GM23248 (cell line): ENCODE measurements around the gene C1orf35. TPM values are rescaled to one million over a fixed set of nuclear protein-coding genes. Genes with fewer than 3 reads are reported as not detected.

Experiments used
- DNase-seq: peaks from one replicate; pipeline ENCODE4 v3.0.0-alpha.2; 2015
- H2AFZ ChIP-seq: fragments of 200-600 bp; sonication (generic); 2 replicates; pipeline ENCODE4 v1.6.1; 2016; ENCODE audit warnings: antibody characterized with exemption
- H3F3A ChIP-seq: fragments of 200-600 bp; sonication (generic); 2 replicates; pipeline ENCODE4 v1.6.1; 2016; ENCODE audit warnings: mild to moderate bottlenecking, antibody characterized with exemption, mixed run types; ENCODE audit not compliant: insufficient read depth
- H3K27ac ChIP-seq: fragments of 200-600 bp; sonication (generic); 2 replicates; pipeline ENCODE4 v1.5.1; 2016; ENCODE audit warnings: mild to moderate bottlenecking
- H3K27me3 ChIP-seq: fragments of 200-600 bp; sonication (generic); replicated peaks from 2 replicates; pipeline ENCODE4 v1.6.1; 2016; ENCODE audit warnings: mild to moderate bottlenecking; ENCODE audit not compliant: insufficient read depth
- H3K36me3 ChIP-seq: fragments of 200-600 bp; sonication (generic); 2 replicates; pipeline ENCODE4 v1.6.1; 2016; ENCODE audit warnings: low read depth, mild to moderate bottlenecking
- H3K4me1 ChIP-seq: fragments of 200-600 bp; sonication (generic); 2 replicates; pipeline ENCODE4 v1.6.1; 2016; ENCODE audit warnings: mild to moderate bottlenecking; ENCODE audit not compliant: insufficient read depth
- H3K4me2 ChIP-seq: fragments of 200-600 bp; sonication (generic); one replicate; pipeline ENCODE4 v1.6.1; 2016; ENCODE audit warnings: mild to moderate bottlenecking; ENCODE audit not compliant: unreplicated experiment
- H3K4me3 ChIP-seq: fragments of 200-600 bp; sonication (generic); 2 replicates; pipeline ENCODE4 v1.5.1; 2016; ENCODE audit warnings: mild to moderate bottlenecking
- H3K79me2 ChIP-seq: fragments of 200-600 bp; sonication (generic); 2 replicates; pipeline ENCODE4 v1.6.1; 2016; ENCODE audit warnings: mild to moderate bottlenecking; ENCODE audit not compliant: insufficient read depth
- H3K9ac ChIP-seq: fragments of 200-600 bp; sonication (generic); 2 replicates; pipeline ENCODE4 v1.6.1; 2016; ENCODE audit warnings: mild to moderate bottlenecking
- H3K9me2 ChIP-seq: fragments of 200-600 bp; sonication (generic); 2 replicates; pipeline ENCODE4 v1.6.1; 2016; ENCODE audit warnings: mixed run types, mild to moderate bottlenecking, moderate library complexity; ENCODE audit not compliant: insufficient read depth
- H3K9me3 ChIP-seq: fragments of 200-600 bp; sonication (generic); one replicate; pipeline ENCODE4 v1.6.1; 2017; ENCODE audit warnings: low read depth
- H4K20me1 ChIP-seq: fragments of 200-600 bp; sonication (generic); 2 replicates; pipeline ENCODE4 v1.6.0; 2016; ENCODE audit not compliant: insufficient read depth
- EZH2 ChIP-seq: fragments of 200-600 bp; sonication (generic); IDR thresholded peaks from 2 replicates; pipeline ENCODE4 v1.6.1; 2018; ENCODE audit warnings: antibody characterized with exemption, mild to moderate bottlenecking; ENCODE audit not compliant: insufficient read depth, poor library complexity, severe bottlenecking
- EZH2phosphoT487 ChIP-seq: fragments of 200-600 bp; sonication (generic); IDR thresholded peaks from 2 replicates; pipeline ENCODE4 v1.6.1; 2018; ENCODE audit warnings: antibody characterized with exemption, moderate library complexity, mild to moderate bottlenecking, low read depth; ENCODE audit not compliant: insufficient read depth
- WGBS, 2 experiments: methylation state at CpG; one replicate each; pipeline ENCODE4 v1.1.6; 2015 to 2017; ENCODE audit warnings: low lambda C conversion rate in 2 of 2, low coverage in 1 of 2; ENCODE audit errors: missing lambda C conversion rate in 2 of 2; 5-methylcytosine and 5-hydroxymethylcytosine counted together
- in situ Hi-C: fragments of 300-500 bp; cut with MboI; formaldehyde crosslinking; loops from 2 replicates; pipeline ENCODE4 v1.15.0; 2020
- polyA plus RNA-seq: library from polyadenylated mRNA; unstranded; fragments of >200 nt; fragmentation: Nextera tagmentation; extraction: Ambion mirVana; gene quantifications from 2 replicates; pipeline ENCODE4 v1.2.1, GENCODE V29; 2016
- total RNA-seq: library from RNA; depleted of rRNA; stranded (reverse); fragments of >200 nt; shearing (Covaris generic); gene quantifications from 2 replicates; pipeline ENCODE4 v1.2.3, GENCODE V29; 2014

The C1orf35 gene
- total and polyA plus RNA-seq, 2 experiments from 2014 or later: 11.6 to 19.9 TPM

- H3K9ac ChIP-seq: no peak overlapping the region
- H3F3A ChIP-seq: no peaks in the 10 kb centered on the region
- peaks cover 10% of the 10 kb centered on the region; the same call in 1 of the 2 replicates for H3K79me2 ChIP-seq
- no peak overlapping the region for H3K4me3 ChIP-seq
- 34 to 36% methylated on average over 16 of the region's 16 CpGs for WGBS, 2 experiments
- H3K27ac ChIP-seq: no peak overlapping the region
- H4K20me1 ChIP-seq: no peaks in the 10 kb centered on the region
- H3K4me2 ChIP-seq: no peak overlapping the region
- in situ Hi-C loops: loop anchor here (10.0 kb wide), 1 partner anchor 59 kb away; no protein-coding TSS in a partner anchor
- H3K27me3 ChIP-seq: no peaks in the 10 kb centered on the region
- TF ChIP-seq EZH2 (no peak), EZH2phosphoT487 (no peak)
- no peak for DNase-seq
- H2AFZ ChIP-seq: no peak overlapping the region
- H3K4me1 ChIP-seq: no peaks in the 10 kb centered on the region
- no peaks in the 10 kb centered on the region for H3K9me2 ChIP-seq
- no peaks in the 10 kb centered on the region for H3K9me3 ChIP-seq
- no peaks in the 10 kb centered on the region for H3K36me3 ChIP-seq
These were observed 29.1 kb downstream of the C1orf35 start for GRCh38 chr1:228073857-228074545.

- H2AFZ ChIP-seq: no peak overlapping the region
- no peaks in the 10 kb centered on the region for H3K9me2 ChIP-seq
- H3K9me3 ChIP-seq: no peaks in the 10 kb centered on the region
- in situ Hi-C loops: loop anchor here (10.0 kb wide), 1 partner anchor 58 kb away; no protein-coding TSS in a partner anchor
- H4K20me1 ChIP-seq: no peaks in the 10 kb centered on the region
- H3K79me2 ChIP-seq: peaks cover 2% of the 10 kb centered on the region; the same call in 1 of the 2 replicates
- no peak for DNase-seq
- no peak overlapping the region for H3K4me2 ChIP-seq
- H3K4me3 ChIP-seq: no peak overlapping the region
- no peaks in the 10 kb centered on the region for H3K27me3 ChIP-seq
- H3K9ac ChIP-seq: no peak overlapping the region
- no peaks in the 10 kb centered on the region for H3K36me3 ChIP-seq
- 33 to 35% methylated on average over 20 to 23 of the region's 23 CpGs for WGBS, 2 experiments
- no peaks in the 10 kb centered on the region for H3K4me1 ChIP-seq
- no peaks in the 10 kb centered on the region for H3F3A ChIP-seq
- no peak overlapping the region for H3K27ac ChIP-seq
- TF ChIP-seq EZH2 (no peak), EZH2phosphoT487 (no peak)
These were observed 29.9 kb downstream of the C1orf35 start for GRCh38 chr1:228073061-228073856.

- Histone ChIP-seq H3K4me3 (no peak overlapping the region), H3K79me2 (no peaks in the 10 kb centered on the region), H3K27me3 (no peaks in the 10 kb centered on the region), H3K27ac (no peak overlapping the region), H4K20me1 (no peaks in the 10 kb centered on the region), H3K4me2 (no peak overlapping the region), H3K9me2 (no peaks in the 10 kb centered on the region), H3K4me1 (no peaks in the 10 kb centered on the region), H3K36me3 (no peaks in the 10 kb centered on the region), H2AFZ (no peak overlapping the region), H3K9ac (no peak overlapping the region), H3F3A (no peaks in the 10 kb centered on the region), H3K9me3 (no peaks in the 10 kb centered on the region)
- DNase-seq: no peak
- TF ChIP-seq EZH2 (no peak), EZH2phosphoT487 (no peak)
- WGBS, 2 experiments: 36 to 53% methylated on average over 5 of the region's 5 CpGs
- in situ Hi-C loops: loop anchor here (10.0 kb wide), 1 partner anchor 58 kb away; no protein-coding TSS in a partner anchor
These were observed 30.5 kb downstream of the C1orf35 start for GRCh38 chr1:228072658-228073043.

- no peaks in the 10 kb centered on the region for H3K9me3 ChIP-seq
- H3K36me3 ChIP-seq: no peaks in the 10 kb centered on the region
- no peak overlapping the region for H2AFZ ChIP-seq
These were observed 31.1 kb downstream of the C1orf35 start for GRCh38 chr1:228071839-228072657.

More at GRCh38 chr1:228071839-228072657, 31.1 kb downstream of the C1orf35 start:
- WGBS, 2 experiments: 23 to 25% methylated on average over 7 of the region's 7 CpGs
- H3K4me2 ChIP-seq: no peak overlapping the region
- no peaks in the 10 kb centered on the region for H3K79me2 ChIP-seq
- no peaks in the 10 kb centered on the region for H4K20me1 ChIP-seq
- in situ Hi-C loops: loop anchor here (10.0 kb wide), 1 partner anchor 57 kb away; no protein-coding TSS in a partner anchor
- DNase-seq: no peak
- no peak overlapping the region for H3K4me3 ChIP-seq
- H3K9ac ChIP-seq: no peak overlapping the region
- H3F3A ChIP-seq: no peaks in the 10 kb centered on the region
- no peaks in the 10 kb centered on the region for H3K9me2 ChIP-seq
- H3K4me1 ChIP-seq: no peaks in the 10 kb centered on the region
- TF ChIP-seq EZH2 (no peak), EZH2phosphoT487 (no peak)
- H3K27me3 ChIP-seq: no peaks in the 10 kb centered on the region; the same call in 1 of the 2 replicates
- H3K27ac ChIP-seq: no peak overlapping the region
